NCI-H526 (cell line): ENCODE measurements around the gene SIPA1.
"Not testable (repeated sequence)": the region's sequence is repeated elsewhere in the genome, so short reads cannot be mapped to it uniquely, and the experiment has no call there.

Experiments used
- DNase-seq, 2 experiments: peaks; one replicate each; lab custom pipeline; 2025; lab: John Stamatoyannopoulos, UW

The SIPA1 gene

DNA sequence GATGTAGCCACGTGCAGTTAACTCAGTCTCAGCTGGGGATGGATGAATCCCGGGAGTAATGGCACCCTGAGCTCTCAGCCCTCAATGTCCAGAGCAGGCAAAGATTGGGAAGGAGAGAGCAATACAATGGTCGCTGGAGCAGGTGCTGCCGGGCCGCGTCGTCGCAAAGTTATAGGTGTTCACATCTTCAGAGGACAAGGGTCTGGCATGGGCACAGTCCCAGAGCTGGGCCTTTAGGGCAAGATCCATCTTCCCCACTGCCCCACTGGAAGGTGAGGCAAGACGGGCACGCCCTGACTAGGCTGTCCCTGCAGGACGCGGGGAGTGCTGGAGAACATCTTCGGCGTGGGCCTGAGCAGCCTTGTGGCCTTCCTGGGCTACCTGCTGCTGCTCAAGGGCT lies 14.7 kb upstream of the SIPA1 start:
- DNase-seq, result no peak

DNA sequence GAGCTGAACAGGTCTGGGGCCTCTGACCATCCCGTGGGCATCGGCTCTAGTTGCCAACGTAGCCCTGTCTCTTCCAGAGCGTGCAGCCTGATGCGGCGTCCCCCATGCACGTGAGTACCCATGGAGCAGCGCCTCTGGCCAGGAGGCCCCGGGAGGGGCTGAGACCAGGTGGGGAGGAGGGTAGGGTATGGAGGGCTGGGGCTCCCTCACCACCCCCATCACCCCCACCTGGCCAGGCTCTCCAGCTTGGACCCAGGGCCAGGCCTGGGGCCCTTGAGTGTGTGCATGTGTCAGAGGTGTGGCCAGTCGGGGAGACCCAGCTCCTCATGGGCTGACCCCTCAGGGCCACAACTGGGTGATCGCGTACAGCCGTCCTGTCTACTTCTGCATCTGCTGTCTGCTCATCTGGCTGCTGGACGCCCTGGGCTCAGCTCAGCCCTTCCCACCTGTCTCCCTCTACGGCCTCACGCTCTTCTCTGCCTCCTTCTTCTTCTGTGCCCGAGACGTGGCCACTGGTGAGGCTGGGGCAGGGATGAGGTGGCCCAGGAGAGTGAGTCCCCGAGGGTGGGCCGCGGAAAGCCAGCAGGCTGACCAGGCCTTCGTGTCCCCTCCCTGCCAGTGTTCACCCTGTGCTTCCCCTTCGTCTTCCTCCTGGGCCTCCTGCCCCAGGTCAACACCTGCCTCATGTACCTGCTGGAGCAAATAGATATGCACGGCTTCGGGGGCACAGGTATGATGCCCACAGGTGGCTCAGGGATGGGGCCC lies 13.9 kb upstream of the SIPA1 start:
- DNase-seq, result no peak

DNA sequence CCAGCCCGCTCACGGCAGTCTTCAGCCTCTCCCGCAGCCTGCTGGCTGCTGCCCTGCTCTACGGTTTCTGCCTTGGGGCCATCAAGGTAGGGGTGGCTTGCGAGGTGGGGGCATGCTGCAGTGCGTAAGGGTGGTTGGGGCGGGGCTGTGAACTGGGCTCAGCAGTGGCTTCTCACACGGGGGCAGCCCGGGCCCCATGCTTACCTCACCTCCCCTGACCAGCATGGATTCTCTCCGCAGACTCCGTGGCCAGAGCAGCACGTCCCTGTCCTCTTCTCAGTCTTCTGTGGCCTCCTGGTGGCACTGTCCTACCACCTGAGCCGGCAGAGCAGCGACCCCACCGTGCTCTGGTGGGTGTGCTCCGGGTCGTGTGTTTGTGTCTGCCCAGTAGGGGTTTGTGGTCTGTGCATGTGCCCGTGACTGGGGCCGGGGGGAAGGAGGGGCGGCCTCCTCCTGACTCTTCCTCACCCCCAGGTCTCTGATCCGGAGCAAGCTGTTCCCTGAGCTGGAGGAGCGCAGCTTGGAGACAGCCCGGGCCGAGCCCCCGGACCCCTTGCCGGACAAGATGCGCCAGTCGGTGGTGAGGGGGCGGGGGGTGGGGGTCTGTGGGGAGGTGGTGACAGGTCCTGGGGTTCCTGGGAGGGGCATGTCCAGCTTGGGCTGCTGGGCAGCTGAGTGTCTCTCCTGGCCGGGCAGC lies 12.8 kb upstream of the SIPA1 start:
- DNase-seq, result no peak

DNA sequence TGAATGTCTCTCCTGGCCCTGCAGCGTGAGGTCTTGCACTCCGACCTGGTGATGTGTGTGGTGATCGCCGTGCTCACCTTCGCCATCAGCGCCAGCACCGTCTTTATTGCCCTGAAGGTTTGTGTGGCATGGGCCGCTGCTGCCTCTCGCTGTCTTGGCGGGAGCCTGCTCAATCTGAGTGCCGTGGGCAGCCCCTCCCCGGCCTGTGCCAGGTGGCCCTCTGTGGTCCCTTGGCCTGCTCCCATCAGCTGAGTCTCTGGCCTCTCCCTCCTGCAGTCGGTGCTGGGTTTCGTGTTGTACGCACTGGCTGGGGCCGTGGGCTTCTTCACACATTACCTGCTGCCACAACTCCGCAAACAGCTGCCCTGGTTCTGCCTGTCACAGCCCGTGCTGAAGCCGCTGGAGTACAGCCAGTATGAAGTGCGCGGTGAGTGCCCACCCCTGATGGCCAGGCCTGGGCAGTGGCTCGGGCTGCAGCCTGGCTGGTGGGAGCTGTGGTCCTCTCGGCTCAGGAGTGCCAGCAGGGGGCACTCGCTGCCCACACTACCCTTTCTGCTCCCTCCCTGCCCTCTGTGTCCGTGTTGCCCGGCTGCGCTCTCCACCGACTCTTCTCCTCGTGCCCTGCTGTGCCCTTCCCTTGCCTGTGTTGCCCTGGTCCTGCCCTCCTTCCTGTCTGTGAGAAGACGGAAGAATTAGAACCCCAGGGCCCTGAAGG lies 12.1 kb upstream of the SIPA1 start:
- DNase-seq, result peak in 1 of 2 experiments; percentile 83

DNA sequence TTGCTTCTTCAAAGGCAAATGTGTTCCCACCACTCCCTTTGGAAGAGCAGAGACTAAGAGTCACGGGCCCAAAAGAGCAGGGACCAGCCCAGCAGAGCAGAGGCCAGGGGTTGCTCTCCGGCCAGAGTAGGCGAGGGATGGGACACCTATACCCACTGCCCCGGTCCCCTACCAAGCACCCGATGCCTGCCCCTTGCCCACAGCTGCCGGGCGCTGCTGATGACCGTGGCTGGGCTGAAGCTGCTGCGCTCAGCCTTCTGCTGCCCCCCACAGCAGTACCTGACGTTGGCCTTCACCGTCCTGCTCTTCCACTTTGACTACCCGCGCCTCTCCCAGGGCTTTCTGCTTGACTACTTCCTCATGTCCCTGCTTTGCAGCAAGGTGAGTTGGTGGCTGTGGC lies 10.7 kb upstream of the SIPA1 start:
- DNase-seq, result no peak

DNA sequence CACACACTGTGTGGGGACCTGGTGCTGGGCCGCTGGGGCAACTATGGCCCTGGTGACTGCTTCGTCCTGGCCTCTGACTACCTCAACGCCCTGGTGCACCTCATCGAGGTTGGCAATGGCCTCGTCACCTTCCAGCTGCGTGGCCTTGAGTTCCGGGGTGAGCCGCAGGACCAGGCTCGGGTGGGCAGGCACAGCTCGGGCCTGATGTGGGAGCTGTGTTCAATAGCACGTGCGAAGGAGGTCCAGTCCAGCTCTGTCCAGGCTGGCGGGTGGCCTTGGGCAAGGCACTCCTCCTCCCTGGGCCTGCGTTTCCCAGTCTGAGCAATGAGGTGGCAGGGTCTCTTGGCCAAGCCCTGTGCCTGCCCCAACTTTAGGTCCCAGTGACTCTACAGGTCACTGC lies 8.3 kb upstream of the SIPA1 start:
- DNase-seq, result no peak

DNA sequence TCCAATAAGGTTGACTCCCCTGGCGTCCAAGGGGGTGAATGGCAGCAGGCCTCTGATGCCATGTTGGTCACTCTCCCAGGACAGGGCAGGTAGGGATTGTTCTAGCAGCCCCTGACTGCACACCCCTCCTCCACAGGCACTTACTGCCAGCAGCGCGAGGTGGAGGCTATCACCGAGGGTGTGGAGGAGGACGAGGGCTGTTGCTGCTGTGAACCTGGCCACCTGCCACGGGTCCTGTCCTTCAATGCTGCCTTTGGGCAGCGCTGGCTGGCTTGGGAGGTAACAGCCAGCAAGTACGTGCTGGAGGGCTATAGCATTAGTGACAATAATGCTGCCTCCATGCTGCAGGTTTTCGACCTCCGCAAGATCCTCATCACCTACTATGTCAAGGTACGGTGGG lies 7.7 kb upstream of the SIPA1 start:
- DNase-seq, result no peak

DNA sequence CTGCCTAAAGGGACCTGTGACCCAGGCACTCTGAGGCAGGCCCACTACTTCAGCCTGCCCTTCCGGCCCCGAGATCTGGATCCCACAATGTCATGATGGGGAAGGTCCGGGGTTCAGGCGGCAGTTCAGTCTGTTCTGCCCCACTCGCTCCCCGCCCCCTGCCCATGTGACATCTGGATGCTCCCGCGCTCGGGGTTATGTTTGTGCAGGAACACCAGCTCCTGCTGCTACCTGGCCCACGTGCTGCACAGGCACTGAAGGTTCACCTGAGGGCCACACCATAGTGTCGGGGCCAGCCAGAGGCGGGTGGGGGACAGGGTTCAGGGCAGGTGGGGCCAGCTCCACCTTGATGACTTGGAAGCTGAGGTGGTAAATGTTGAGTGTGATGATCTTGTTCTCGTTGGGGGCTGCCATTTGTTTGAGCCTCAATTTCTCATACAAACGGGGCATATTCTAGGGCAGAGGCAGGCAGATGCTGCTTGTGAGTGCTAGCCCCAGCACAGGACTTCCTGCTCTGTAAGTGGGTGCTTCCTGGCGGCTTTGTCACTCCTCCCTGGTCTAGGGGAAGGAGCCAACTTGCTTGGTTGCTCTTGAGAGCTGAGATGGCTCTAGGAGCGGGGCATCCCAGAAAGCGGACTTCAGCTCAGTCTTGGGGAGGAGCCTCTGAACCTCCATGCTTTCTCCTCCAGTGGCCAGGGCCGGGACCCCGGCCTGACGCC lies 4.4 kb upstream of the SIPA1 start:
- no peak for DNase-seq

DNA sequence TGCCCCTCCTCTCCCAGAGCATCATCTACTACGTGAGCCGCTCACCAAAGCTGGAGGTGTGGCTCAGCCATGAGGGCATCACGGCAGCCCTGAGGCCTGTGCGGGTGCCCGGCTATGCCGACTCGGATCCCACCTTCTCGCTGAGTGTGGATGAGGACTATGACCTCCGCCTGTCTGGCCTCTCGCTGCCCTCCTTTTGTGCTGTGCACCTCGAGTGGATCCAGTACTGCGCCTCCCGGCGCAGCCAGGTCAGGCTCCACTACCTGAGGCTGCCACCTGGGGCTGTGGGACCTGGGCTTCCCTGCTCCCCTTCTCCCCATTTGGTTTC lies 3.8 kb upstream of the SIPA1 start:
- no peak for DNase-seq

DNA sequence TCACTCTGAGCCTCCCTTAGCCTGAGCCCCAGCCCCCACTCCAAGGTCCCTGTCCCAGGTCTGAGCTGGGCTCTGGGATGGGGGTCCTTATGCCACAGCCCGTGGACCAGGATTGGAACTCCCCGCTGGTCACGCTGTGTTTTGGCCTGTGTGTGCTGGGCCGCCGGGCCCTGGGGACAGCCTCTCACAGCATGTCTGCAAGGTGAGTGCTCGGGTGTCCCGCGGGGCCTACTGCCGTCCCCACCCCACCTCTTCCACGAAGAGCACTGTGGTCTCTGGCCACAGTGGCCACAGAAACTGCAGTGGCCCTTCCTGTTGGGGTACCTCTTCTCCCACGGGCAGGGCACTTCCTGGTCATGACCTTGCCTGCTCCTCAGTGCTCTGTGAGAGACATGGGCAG lies 3.5 kb upstream of the SIPA1 start:
- DNase-seq, result no peak

DNA sequence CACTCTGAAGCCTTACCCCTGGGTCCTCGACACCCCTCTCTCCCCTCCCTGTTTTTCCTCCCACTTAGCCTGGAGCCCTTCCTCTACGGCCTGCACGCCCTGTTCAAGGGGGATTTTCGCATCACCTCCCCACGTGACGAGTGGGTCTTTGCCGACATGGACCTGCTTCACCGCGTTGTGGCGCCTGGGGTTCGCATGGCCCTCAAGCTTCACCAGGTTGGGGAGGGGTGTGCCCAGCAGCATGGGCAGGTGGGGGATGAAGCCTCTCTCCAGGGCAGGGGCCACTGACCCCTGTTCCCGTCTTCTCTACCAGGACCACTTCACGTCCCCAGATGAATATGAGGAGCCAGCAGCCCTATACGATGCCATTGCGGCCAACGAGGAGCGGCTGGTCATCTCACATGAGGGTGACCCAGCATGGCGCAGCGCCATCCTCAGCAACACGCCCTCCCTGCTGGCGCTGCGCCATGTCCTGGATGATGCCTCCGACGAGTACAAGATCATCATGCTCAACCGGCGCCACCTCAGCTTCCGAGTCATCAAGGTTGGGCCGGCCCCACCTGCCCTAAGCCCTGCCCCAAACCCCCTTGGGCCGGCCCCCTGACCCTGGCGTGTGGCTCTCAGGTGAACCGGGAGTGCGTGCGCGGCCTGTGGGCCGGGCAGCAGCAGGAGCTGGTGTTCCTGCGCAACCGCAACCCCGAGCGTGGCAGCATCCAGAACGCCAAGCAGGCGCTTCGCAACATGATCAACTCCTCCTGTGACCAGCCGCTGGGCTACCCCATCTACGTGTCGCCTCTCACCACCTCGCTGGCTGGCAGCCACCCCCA lies 2.8 kb upstream of the SIPA1 start:
- no peak for DNase-seq

DNA sequence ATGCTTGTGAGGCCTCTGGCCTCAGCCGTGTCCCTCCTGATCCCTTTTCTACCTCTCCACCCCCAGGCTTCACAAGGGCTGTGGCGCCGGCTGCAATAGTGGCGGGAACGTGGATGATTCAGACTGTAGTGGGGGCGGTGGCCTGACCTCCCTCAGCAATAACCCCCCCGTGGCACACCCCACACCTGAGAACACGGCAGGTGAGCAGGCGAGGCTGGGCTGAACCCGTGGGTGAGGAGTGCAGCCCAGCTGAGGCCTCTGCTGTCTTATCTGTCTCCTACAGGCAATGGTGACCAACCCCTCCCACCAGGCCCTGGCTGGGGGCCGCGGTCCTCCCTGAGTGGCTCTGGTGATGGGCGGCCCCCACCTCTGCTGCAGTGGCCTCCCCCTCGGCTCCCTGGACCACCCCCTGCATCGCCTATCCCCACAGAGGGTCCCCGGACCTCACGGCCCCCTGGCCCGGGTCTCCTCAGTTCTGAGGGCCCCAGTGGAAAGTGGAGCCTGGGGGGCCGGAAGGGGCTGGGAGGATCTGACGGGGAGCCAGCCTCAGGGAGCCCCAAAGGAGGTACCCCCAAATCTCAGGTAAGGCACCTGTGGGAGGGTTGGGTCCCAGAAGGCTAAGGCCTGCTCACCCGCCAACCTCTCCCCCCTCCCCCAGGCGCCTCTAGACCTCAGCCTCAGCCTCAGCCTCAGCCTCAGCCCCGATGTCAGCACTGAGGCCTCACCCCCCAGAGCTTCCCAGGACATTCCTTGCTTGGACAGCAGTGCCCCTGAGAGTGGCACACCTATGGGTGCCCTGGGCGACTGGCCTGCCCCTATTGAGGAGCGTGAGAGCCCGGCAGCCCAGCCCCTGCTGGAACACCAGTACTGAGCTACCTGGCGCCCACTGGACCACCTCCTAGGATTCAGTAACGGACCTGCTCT lies 1.5 kb upstream of the SIPA1 start:
- no peak for DNase-seq

DNA sequence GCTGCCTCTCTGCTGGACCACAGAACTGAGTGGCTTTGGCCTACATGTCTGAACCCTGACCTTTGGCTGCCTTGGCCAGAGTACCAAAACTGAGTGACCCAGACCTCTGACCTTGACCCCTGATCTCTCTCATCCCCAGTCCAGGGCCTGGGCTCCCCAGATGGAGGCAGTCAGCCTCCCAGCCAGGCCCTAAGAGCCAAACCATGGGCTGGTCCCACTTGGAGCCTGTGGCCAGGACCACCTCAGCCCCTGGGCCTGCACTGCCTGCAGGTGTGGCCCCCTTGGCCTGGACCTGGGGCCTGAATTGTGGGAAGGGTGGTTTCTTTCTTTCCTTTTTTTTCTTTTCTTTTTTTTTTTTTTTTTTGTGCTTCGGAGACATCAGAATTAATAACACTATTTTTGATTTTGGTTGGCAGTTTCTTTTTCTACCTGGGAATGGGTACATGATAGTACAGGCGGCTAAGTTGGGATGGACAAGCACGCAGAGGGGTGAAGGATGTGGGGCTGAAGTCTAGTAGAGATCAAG lies 806 bp upstream of the SIPA1 start:
- no peak for DNase-seq

DNA sequence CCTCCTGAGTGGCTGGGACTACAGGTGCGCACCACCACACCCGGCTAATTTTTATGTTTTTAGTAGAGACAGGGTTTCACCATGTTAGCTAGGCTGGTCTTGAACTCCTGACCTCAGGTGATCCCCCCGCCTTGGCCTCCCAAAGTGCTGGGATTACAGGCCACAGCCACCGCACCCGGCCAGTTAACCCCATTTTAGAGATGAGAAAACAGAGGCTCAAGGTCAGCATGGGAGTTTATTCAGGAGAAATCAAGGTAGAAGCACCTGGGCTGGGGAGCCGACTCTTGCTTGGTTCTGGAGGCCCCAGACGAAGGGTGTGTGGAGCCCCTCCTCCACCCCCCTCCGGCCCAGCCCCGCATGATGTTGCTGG lies 1.3 kb downstream of the SIPA1 start:
- not testable (repeated sequence) for DNase-seq

DNA sequence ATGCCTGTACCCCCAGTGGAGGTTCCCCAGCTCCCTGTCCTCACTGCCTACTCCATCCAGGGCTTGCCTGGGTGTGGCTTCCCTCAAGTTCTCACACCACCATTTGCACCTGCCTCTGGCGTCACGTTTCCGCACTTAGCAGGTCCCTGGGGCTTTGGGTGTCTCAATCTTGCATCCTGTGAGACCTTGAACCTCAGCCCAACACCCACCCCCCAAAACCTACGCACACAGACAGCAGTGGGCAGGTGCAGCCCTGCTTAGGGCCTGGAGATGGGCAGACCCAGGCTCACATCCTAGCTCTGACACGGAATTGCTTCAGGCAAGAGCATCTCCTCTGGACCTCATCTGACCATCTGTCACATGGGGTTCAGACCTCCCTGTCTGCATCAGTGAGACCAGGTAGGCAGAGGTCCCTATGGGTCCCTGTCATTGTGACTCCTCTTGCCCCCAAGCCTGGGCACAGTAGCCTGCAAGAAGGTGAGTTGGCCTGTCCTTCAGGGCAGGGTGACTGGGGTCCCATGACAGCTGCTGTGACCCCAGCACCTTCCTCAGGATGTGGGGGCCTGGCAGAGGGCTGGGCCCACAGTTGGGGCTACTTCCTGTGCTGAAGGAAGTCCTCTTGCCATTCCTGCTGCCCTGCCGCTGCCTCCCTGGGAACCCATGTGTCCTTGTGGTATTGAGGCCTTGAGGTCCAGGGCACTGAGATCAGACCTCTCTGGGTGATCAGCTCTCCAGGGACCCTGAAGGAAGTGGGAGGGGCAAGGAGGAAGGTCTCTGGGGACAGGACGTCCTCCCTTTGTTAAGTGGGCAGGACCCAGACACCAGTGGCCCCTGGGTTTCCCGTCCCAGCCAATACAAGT lies 2.0 kb downstream of the SIPA1 start:
- peak in 1 of 2 experiments; percentile 26 for DNase-seq

DNA sequence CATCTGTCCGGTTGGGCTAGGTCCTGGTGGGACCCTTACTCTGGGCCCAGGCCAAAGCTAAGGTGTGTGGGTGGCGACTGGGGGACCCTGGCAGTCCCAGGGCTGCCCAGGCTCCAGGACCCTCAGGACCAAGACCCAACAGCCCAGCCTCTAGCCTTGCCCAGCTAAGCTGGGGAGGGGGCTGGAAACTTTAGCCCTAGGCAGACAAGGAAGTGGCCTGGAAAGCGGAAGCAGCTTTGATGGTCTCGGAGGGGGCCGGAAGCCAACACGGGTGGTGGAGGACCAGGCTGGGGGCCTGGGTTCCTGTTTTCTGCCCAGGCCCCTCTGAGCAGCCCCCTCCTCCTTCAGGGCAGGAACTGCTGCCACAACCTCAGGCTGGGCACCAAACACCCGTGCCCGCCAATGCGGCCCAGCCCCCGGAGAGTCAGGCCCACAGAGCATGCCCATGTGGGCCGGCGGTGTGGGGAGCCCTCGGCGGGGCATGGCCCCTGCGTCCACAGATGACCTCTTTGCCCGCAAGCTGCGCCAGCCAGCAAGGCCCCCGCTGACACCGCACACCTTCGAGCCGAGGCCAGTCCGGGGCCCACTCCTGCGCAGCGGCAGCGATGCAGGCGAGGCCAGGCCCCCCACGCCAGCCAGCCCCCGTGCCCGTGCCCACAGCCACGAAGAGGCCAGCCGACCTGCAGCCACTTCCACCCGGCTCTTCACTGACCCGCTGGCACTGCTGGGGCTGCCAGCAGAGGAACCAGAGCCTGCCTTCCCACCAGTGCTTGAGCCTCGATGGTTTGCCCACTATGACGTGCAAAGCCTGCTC lies 2.8 kb downstream of the SIPA1 start:
- no peak for DNase-seq

DNA sequence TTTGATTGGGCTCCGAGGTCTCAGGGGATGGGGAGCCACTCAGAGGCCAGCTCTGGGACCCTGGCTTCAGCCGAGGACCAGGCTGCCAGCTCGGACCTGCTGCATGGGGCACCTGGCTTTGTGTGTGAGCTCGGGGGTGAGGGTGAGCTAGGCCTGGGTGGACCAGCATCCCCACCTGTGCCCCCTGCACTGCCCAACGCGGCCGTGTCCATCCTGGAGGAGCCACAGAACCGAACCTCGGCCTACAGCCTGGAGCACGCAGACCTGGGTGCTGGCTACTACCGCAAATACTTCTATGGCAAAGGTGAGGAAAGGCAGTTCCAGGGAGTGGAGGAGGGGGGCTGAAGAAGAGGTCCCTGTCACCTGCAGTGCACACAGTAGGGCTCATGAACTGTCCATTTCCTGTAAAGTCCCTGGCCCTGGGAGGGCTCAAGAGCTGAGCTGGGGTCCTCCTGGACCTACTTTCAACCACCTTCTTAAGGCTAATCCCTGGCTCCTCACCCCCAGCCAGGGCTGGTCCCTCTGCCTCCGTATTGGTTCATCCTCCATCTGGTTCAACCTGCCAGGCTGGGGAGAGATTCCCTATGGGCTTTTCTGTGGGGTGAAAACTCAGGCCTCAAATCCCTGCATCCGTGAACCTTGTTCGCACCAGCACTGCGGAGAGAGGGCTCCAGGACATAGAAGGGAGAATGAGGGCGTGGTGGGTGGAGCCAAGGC lies 3.6 kb downstream of the SIPA1 start:
- DNase-seq, result no peak
